HUES6 (cell line): ENCODE results near the gene NGEF.
"Not testable (repeated sequence)": the region's sequence is repeated elsewhere in the genome, so short reads cannot be mapped to it uniquely, and the experiment has no call there.

Experiments used
- H3K27ac ChIP-seq: 2 replicates; pipeline ENCODE4 v1.7.0; 2013; ENCODE audit warnings: low read depth, mild to moderate bottlenecking, low read length, inconsistent platforms
- H3K27me3 ChIP-seq: 2 replicates; pipeline ENCODE4 v1.6.1; 2013; ENCODE audit warnings: low read length; ENCODE audit not compliant: control insufficient read depth, insufficient read depth
- H3K36me3 ChIP-seq: 2 replicates; pipeline ENCODE4 v1.6.1; 2013; ENCODE audit warnings: low read length; ENCODE audit not compliant: control insufficient read depth, insufficient read depth
- H3K4me1 ChIP-seq: 2 replicates; pipeline ENCODE4 v1.6.1; 2013; ENCODE audit warnings: low read length; ENCODE audit not compliant: control insufficient read depth, insufficient read depth
- H3K4me3 ChIP-seq: 2 replicates; pipeline ENCODE4 v1.5.1; 2013; ENCODE audit warnings: low read depth, low read length
- H3K9ac ChIP-seq: one replicate; pipeline ENCODE4 v1.6.1; 2013; ENCODE audit warnings: mild to moderate bottlenecking, low read length
- H3K9me3 ChIP-seq: 2 replicates; pipeline ENCODE4 v1.6.1; 2013; ENCODE audit warnings: low read depth, low read length; ENCODE audit not compliant: control insufficient read depth, insufficient read depth

The NGEF gene

GRCh38 chr2:233053928-233054784 lies 41.1 kb upstream of the NGEF start:
- peaks cover 5% of the 10 kb centered on the region; the same call in 1 of the 2 replicates for H3K27me3 ChIP-seq
- no peak overlapping the region for H3K27ac ChIP-seq
- no peaks in the 10 kb centered on the region for H3K9me3 ChIP-seq
- H3K9ac ChIP-seq: no peak overlapping the region
- peaks cover 19% of the 10 kb centered on the region for H3K4me1 ChIP-seq
- no peak overlapping the region for H3K4me3 ChIP-seq
- H3K36me3 ChIP-seq: no peaks in the 10 kb centered on the region

DNA sequence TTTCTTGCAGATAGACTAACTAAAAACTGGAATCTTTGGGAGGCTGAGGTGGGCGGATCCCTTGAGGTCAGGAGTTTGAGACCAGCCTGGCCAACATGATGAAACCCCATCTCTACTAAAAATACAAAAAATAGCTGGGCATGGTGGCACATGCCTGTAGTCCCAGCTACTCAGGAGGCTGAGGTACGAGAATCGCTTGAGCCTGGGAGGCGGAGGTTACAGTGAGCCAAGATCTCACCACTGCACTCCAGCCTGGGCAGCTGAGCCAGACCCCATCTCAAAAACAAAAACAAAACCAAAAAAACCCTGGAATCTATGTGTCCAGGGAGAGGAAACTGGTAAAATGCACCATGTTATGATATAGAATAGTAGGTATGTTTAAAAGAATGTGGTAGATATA lies 39.5 kb upstream of the NGEF start:
- H3K36me3 ChIP-seq, H3K9me3 ChIP-seq, H3K4me3 ChIP-seq, H3K27me3 ChIP-seq, H3K9ac ChIP-seq, H3K27ac ChIP-seq: not testable (repeated sequence)
- H3K4me1 ChIP-seq: peaks cover 22% of the 10 kb centered on the region

- H3K4me1 ChIP-seq: peaks cover 22% of the 10 kb centered on the region
- H3K4me3 ChIP-seq: peak overlapping the region; percentile 47
- no peaks in the 10 kb centered on the region for H3K9me3 ChIP-seq
- H3K27me3 ChIP-seq: peaks cover 5% of the 10 kb centered on the region; the same call in 1 of the 2 replicates
- peak overlapping the region; percentile 56; the same call in 1 of the 2 replicates for H3K27ac ChIP-seq
- H3K36me3 ChIP-seq: no peaks in the 10 kb centered on the region
- peak overlapping the region; percentile 67 for H3K9ac ChIP-seq
Observed at GRCh38 chr2:233051241-233052149, 38.4 kb upstream of the NGEF start.

GRCh38 chr2:233049194-233049761 lies 36.2 kb upstream of the NGEF start:
- H3K4me3 ChIP-seq: no peak overlapping the region
- H3K4me1 ChIP-seq: peaks cover 22% of the 10 kb centered on the region
- no peak overlapping the region for H3K9ac ChIP-seq
- no peaks in the 10 kb centered on the region for H3K36me3 ChIP-seq
- no peak overlapping the region for H3K27ac ChIP-seq
- peaks cover under 1% of the 10 kb centered on the region; the same call in 1 of the 2 replicates for H3K27me3 ChIP-seq
- no peaks in the 10 kb centered on the region for H3K9me3 ChIP-seq

DNA sequence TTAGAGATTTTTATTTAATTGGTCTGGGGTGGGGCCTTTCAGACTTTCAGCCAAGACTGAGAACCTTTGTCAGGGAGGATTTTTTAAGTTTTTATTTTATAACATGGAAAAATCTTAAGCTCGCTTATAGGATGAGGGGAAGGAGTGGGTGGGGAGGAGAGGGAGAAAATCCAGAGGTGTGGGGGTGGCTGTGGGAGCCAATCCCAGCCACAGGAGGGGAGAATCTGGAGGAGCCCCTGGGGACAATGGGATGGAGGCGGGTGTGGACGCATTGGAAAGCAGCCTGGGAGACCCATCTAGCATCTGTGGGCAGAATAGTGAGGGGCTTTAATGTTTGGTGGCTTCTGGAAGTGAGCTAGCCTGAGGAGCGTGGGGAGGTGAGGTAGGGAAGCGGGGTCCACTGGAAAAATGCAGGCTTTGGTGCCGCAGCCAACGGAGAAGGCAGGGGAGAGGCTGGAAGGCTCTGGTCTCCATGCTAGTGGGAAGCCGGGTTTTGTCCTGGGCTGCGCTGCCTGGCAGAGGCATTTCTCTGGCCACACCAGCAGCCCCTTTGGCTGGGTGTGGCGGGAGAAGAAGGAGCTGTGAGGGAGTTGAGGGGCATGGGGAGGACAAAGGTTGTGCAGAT lies 35.6 kb upstream of the NGEF start:
- Histone ChIP-seq H3K9ac (no peak overlapping the region), H3K4me3 (no peak overlapping the region), H3K36me3 (no peaks in the 10 kb centered on the region), H3K27me3 (no peaks in the 10 kb centered on the region), H3K27ac (no peak overlapping the region), H3K4me1 (peaks cover 22% of the 10 kb centered on the region), H3K9me3 (no peaks in the 10 kb centered on the region)

- Histone ChIP-seq H3K4me1 (peaks cover 22% of the 10 kb centered on the region), H3K4me3 (no peak overlapping the region), H3K36me3 (no peaks in the 10 kb centered on the region), H3K9me3 (no peaks in the 10 kb centered on the region), H3K27ac (no peak overlapping the region), H3K27me3 (no peaks in the 10 kb centered on the region), H3K9ac (no peak overlapping the region)
Observed at GRCh38 chr2:233047667-233048066, 34.6 kb upstream of the NGEF start.

DNA sequence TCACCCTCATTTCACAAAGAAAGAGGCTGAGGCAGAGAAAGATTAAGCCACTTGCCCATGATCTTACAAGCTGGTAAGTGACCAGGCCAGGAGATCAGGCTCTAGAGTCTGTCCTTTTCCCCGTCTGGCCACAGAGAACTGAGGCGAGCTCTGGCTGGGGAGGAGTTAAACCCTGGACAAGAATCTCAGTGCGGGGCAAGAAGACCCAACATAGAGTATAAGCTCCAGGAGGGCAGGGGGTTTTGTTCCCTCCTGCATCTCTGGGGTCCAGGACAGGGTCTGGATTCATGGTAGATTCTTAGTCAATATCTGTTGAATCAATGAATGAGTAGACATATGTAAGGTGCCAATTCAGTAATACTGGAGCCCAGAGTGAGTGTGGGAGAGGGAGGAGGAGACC lies 34.1 kb upstream of the NGEF start:
- no peak overlapping the region for H3K9ac ChIP-seq
- H3K36me3 ChIP-seq: no peaks in the 10 kb centered on the region
- no peaks in the 10 kb centered on the region for H3K9me3 ChIP-seq
- peaks cover 19% of the 10 kb centered on the region for H3K4me1 ChIP-seq
- no peaks in the 10 kb centered on the region for H3K27me3 ChIP-seq
- H3K27ac ChIP-seq: no peak overlapping the region
- no peak overlapping the region for H3K4me3 ChIP-seq

- H3K4me3 ChIP-seq: no peak overlapping the region
- no peaks in the 10 kb centered on the region for H3K9me3 ChIP-seq
- H3K27me3 ChIP-seq: no peaks in the 10 kb centered on the region
- H3K36me3 ChIP-seq: no peaks in the 10 kb centered on the region
- H3K9ac ChIP-seq: no peak overlapping the region
- H3K4me1 ChIP-seq: peaks cover 9% of the 10 kb centered on the region; the same call in 1 of the 2 replicates
- no peak overlapping the region for H3K27ac ChIP-seq
Observed at GRCh38 chr2:233044974-233045605, 32.0 kb upstream of the NGEF start.

DNA sequence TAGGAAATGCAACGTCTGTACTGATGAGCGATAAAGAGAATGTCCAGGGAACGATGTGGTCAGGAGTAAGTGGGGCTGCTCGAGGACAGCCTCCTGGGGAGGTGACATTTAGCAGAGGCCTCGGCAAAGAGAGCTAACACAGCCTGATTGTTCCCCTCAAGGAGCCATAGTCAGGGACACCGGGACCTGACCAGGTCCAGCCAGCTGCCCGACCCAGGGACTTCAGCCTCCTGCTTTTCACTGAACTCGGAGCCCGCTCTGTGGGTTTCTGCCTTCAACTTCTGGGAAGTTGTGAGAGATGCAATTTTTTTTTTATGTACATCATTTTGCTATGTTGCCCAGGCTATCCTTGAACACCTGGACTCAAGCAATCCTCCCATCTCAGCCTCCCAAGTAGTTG lies 29.5 kb upstream of the NGEF start:
- Histone ChIP-seq H3K27ac (no peak overlapping the region), H3K36me3 (no peaks in the 10 kb centered on the region), H3K4me1 (no peaks in the 10 kb centered on the region), H3K9me3 (no peaks in the 10 kb centered on the region), H3K9ac (no peak overlapping the region), H3K27me3 (no peaks in the 10 kb centered on the region), H3K4me3 (no peak overlapping the region)

GRCh38 chr2:233041722-233042323 lies 28.8 kb upstream of the NGEF start:
- Histone ChIP-seq H3K4me3 (no peak overlapping the region), H3K27me3 (no peaks in the 10 kb centered on the region), H3K9me3 (no peaks in the 10 kb centered on the region)

More at GRCh38 chr2:233041722-233042323, 28.8 kb upstream of the NGEF start:
- Histone ChIP-seq H3K9ac (no peak overlapping the region), H3K36me3 (no peaks in the 10 kb centered on the region), H3K4me1 (no peaks in the 10 kb centered on the region), H3K27ac (no peak overlapping the region)
